ENCODE measurements around the gene TRPV3.

TRPV3 gene

DNA sequence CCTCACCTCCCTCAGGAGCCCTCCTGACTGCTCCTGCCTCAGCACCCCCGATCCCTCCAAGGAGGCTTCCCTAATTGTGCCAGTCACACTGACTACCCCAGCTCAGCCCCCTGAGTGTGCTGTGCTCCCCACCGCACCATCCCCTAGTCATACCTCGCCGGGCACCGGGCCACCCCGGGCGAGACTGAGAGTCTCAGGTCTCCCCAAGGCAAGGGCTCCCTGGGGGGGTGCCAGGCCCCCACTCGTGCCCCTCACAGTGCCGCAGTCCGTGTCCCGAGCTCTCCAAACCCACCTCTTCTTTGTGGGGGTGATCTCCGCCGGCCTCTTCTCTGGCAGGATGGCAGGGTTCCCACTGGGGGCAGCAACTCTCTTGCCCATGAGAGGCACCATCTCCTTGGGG, 3.2 kb downstream of the TRPV3 start:
- Histone ChIP-seq H3K79me2 (ENCODE audit: insufficient read depth, low read length) (no peaks in the 10 kb centered on the region), H3K4me2 (ENCODE audit: insufficient read depth, low read length) (no peak overlapping the region), H3K4me1 (ENCODE audit: insufficient read depth, low read length) (no peaks in the 10 kb centered on the region), H3K27me3 (ENCODE audit: insufficient read depth, low read length, poor library complexity) (no peaks in the 10 kb centered on the region), H3K4me3 (ENCODE audit: low read depth in 1 of 2, low read length in 2 of 2) (no peak overlapping the region), H3K9me3 (ENCODE audit: insufficient read depth, low read length, severe bottlenecking) (no peaks in the 10 kb centered on the region), H3K36me3 (ENCODE audit: insufficient read depth, low read length) (no peaks in the 10 kb centered on the region), H3K27ac (ENCODE audit: low read length) (no peak overlapping the region), H3K9ac (ENCODE audit: low read depth, low read length) (no peak overlapping the region), H4K20me1 (ENCODE audit: insufficient read depth, low read length) (no peaks in the 10 kb centered on the region), H2AFZ (ENCODE audit: low read depth, low read length) (no peak overlapping the region)
- ATAC-seq (ENCODE audit: insufficient read depth, low read depth) (no peak), DNase-seq (no peak)
- TF ChIP-seq EZH2 (IDR thresholded peaks at IDR 0.05; ENCODE audit: borderline replicate concordance, low read depth, low read length, severe bottlenecking) = no peak

DNA sequence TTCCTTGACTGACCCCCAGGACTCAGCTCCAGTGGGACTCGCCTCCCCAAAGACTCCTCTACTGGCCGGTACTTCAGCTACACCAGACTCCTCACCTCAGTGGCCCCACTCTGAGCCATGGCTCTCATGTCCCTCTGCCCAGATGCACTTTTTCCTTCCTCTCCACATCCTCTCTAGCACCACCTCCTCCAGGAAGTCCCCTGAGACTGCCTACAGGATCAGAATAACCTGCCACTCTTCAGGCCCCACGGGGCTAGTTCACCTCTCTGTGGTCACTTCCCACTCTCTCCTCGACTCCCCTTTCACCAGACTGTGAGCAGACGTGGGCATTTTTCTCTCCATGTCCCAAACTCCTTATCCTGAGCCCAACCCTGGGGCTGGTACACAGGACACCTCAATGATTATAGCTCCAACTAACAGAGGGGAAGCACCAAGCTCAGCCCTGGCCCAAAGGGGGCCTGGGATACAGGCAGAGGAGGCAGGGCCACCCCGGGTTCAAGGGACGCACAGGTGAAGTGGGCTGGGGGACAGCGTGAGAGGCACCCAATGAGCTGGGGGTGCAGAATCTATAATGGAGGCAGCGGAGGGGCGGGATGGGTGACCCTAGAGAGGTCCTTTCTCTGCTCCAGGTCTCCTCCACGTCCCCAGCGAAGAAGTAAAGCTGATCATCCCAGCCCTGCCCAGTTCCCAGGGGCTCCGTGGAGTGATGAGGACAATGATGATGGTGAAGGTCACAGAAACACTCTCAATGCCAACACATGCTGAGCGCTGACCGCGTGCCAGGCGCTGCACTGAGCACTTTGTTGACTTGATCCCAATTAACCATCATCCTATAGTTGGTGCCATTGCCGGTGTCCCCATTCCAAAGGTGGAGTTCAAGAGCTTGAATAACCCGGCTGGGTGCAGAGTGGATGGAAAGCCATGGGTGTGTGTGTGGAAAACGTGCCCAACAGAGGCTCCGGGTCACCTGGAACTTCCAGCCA, 3.9 kb downstream of the TRPV3 start:
- Histone ChIP-seq H2AFZ (ENCODE audit: low read depth, low read length) (no peak overlapping the region), H3K79me2 (ENCODE audit: insufficient read depth, low read length) (no peaks in the 10 kb centered on the region), H3K9me3 (ENCODE audit: insufficient read depth, low read length, severe bottlenecking) (no peaks in the 10 kb centered on the region), H3K4me1 (ENCODE audit: insufficient read depth, low read length) (no peaks in the 10 kb centered on the region), H3K4me2 (ENCODE audit: insufficient read depth, low read length) (no peak overlapping the region), H3K9ac (ENCODE audit: low read depth, low read length) (no peak overlapping the region), H3K27me3 (ENCODE audit: insufficient read depth, low read length, poor library complexity) (no peaks in the 10 kb centered on the region), H3K4me3 (ENCODE audit: low read depth in 1 of 2, low read length in 2 of 2) (no peak overlapping the region), H4K20me1 (ENCODE audit: insufficient read depth, low read length) (no peaks in the 10 kb centered on the region), H3K36me3 (ENCODE audit: insufficient read depth, low read length) (no peaks in the 10 kb centered on the region), H3K27ac (ENCODE audit: low read length) (no peak overlapping the region)
- no peak for TF ChIP-seq EZH2 (IDR thresholded peaks at IDR 0.05; ENCODE audit: borderline replicate concordance, low read depth, low read length, severe bottlenecking)
- TF ChIP-seq, protein P1, sequence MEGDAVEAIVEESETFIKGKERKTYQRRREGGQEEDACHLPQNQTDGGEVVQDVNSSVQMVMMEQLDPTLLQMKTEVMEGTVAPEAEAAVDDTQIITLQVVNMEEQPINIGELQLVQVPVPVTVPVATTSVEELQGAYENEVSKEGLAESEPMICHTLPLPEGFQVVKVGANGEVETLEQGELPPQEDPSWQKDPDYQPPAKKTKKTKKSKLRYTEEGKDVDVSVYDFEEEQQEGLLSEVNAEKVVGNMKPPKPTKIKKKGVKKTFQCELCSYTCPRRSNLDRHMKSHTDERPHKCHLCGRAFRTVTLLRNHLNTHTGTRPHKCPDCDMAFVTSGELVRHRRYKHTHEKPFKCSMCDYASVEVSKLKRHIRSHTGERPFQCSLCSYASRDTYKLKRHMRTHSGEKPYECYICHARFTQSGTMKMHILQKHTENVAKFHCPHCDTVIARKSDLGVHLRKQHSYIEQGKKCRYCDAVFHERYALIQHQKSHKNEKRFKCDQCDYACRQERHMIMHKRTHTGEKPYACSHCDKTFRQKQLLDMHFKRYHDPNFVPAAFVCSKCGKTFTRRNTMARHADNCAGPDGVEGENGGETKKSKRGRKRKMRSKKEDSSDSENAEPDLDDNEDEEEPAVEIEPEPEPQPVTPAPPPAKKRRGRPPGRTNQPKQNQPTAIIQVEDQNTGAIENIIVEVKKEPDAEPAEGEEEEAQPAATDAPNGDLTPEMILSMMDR (IDR thresholded peaks at IDR 0.05; ENCODE audit: borderline replicate concordance, extremely low read depth, low read length, poor library complexity, severe bottlenecking) = no peak
- ATAC-seq (ENCODE audit: insufficient read depth, low read depth) (no peak), DNase-seq (no peak)

DNA sequence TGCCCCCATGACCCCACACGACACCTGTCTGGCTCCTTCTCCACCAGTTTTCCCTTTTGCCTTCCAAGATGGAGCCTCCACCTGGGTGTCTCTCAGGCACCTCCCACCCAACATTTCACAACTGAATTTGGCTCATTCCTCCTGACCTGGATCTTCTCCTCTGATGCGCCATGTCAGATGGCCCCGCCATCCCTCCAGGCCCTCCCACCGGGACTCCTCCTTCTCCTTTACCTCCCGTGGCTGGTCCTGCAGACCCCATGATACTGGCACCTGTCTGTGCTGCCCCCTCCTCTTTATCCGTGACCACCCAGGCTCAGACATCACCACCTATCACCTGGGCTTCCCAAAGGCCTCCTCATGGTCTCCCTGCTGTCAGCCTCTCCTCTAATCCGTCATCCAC, 4.7 kb downstream of the TRPV3 start:
- no peaks in the 10 kb centered on the region for H4K20me1 ChIP-seq (ENCODE audit: insufficient read depth, low read length)

DNA sequence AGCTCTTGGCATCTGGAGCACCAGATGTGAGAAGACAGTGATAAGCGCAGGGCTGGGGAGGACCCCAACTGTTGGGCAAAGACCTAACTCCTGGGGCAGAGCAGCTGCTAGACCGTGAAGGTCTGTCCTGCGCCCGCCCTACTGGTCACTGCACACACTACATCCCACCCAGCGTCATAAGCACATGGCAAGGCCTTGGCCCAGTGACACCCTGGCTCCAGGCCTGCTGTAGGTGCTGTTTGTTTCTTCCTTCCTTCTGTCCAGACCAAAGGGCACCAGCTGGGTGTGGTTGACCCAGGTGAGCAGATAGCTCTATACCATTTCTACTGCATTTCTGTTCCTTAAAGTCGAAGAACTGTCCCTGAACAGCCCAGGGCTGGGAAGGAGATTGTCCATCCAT, 6.4 kb downstream of the TRPV3 start:
- no peak overlapping the region for H3K4me3 ChIP-seq (ENCODE audit: low read depth in 1 of 2, low read length in 2 of 2)
- no peak for ATAC-seq (ENCODE audit: insufficient read depth, low read depth)
- no peaks in the 10 kb centered on the region for H3K36me3 ChIP-seq (ENCODE audit: insufficient read depth, low read length)
- no peak overlapping the region for H3K27ac ChIP-seq (ENCODE audit: low read length)
- H3K4me1 ChIP-seq (ENCODE audit: insufficient read depth, low read length) = no peaks in the 10 kb centered on the region
- H3K4me2 ChIP-seq (ENCODE audit: insufficient read depth, low read length) = no peak overlapping the region
- no peaks in the 10 kb centered on the region for H3K27me3 ChIP-seq (ENCODE audit: insufficient read depth, low read length, poor library complexity)
- no peaks in the 10 kb centered on the region for H4K20me1 ChIP-seq (ENCODE audit: insufficient read depth, low read length)
- no peaks in the 10 kb centered on the region for H3K79me2 ChIP-seq (ENCODE audit: insufficient read depth, low read length)
- H2AFZ ChIP-seq (ENCODE audit: low read depth, low read length) = no peak overlapping the region
- no peaks in the 10 kb centered on the region for H3K9me3 ChIP-seq (ENCODE audit: insufficient read depth, low read length, severe bottlenecking)
- no peak for DNase-seq
- H3K9ac ChIP-seq (ENCODE audit: low read depth, low read length) = no peak overlapping the region
- TF ChIP-seq, protein P1 (IDR thresholded peaks at IDR 0.05; ENCODE audit: borderline replicate concordance, extremely low read depth, low read length, poor library complexity, severe bottlenecking) = no peak
- no peak for TF ChIP-seq EZH2 (IDR thresholded peaks at IDR 0.05; ENCODE audit: borderline replicate concordance, low read depth, low read length, severe bottlenecking)

More for the DNA sequence above, 4.7 kb downstream of the TRPV3 start:
- no peak overlapping the region for H3K27ac ChIP-seq (ENCODE audit: low read length)
- TF ChIP-seq EZH2 (IDR thresholded peaks at IDR 0.05; ENCODE audit: borderline replicate concordance, low read depth, low read length, severe bottlenecking) = no peak
- TF ChIP-seq, protein P1 (IDR thresholded peaks at IDR 0.05; ENCODE audit: borderline replicate concordance, extremely low read depth, low read length, poor library complexity, severe bottlenecking) = no peak
- H3K36me3 ChIP-seq (ENCODE audit: insufficient read depth, low read length) = no peaks in the 10 kb centered on the region
- H3K4me3 ChIP-seq (ENCODE audit: low read depth in 1 of 2, low read length in 2 of 2) = no peak overlapping the region
- DNase-seq = no peak
- H3K9ac ChIP-seq (ENCODE audit: low read depth, low read length) = no peak overlapping the region
- ATAC-seq (ENCODE audit: insufficient read depth, low read depth) = no peak
- H3K4me1 ChIP-seq (ENCODE audit: insufficient read depth, low read length) = no peaks in the 10 kb centered on the region
- no peaks in the 10 kb centered on the region for H3K9me3 ChIP-seq (ENCODE audit: insufficient read depth, low read length, severe bottlenecking)
- H2AFZ ChIP-seq (ENCODE audit: low read depth, low read length) = no peak overlapping the region
- H3K4me2 ChIP-seq (ENCODE audit: insufficient read depth, low read length) = no peak overlapping the region
- H3K79me2 ChIP-seq (ENCODE audit: insufficient read depth, low read length) = no peaks in the 10 kb centered on the region
- H3K27me3 ChIP-seq (ENCODE audit: insufficient read depth, low read length, poor library complexity) = no peaks in the 10 kb centered on the region

Measured in DND-41 (cell line).